Breast epithelium (tissue), 4 donors: Measurements from ENCODE around the gene RNF212. TPM values are rescaled to one million over a fixed set of nuclear protein-coding genes. Genes with fewer than 3 reads are reported as not detected.
A peak's percentile ranks its signal among the peaks of the same experiment; 100 is the strongest.

Source experiments
- DNase-seq, 2 donors: peaks; one replicate each; pipeline ENCODE4 v3.0.0-alpha.2; 2019; ENCODE audit warnings: low spot score in 2 of 2
- H3K27ac ChIP-seq, 2 donors: fragments of 200-600 bp; sonication (generic) in 1 of 2; one replicate each; pipeline ENCODE4 v1.5.1; 2016 to 2019; ENCODE audit warnings: mild to moderate bottlenecking in 1 of 2
- H3K27me3 ChIP-seq, 2 donors: fragments of 200-600 bp; sonication (generic) in 1 of 2; one replicate each; pipeline versions ENCODE4 v1.5.1 to v1.6.0; 2017 to 2019; ENCODE audit warnings: control low read depth in 1 of 2, mild to moderate bottlenecking in 1 of 2
- H3K36me3 ChIP-seq: fragments of 200-600 bp; one replicate; pipeline ENCODE4 v1.5.1; 2019
- H3K4me1 ChIP-seq, 2 donors: fragments of 200-600 bp; sonication (generic); one replicate each; pipeline ENCODE4 v1.5.1; 2016 to 2019; ENCODE audit warnings: control low read depth in 1 of 2
- H3K4me3 ChIP-seq, 3 donors: fragments of 200-600 bp; sonication (generic); 1 replicate in 2 of 3; 2 replicates in 1 of 3; pipeline ENCODE4 v1.5.1; 2016 to 2019; ENCODE audit warnings: mild to moderate bottlenecking in 3 of 3, moderate library complexity in 2 of 3
- H3K9me3 ChIP-seq, 2 donors: fragments of 200-600 bp; sonication (generic) in 1 of 2; one replicate each; pipeline ENCODE4 v1.5.1; 2016 to 2019; ENCODE audit warnings: control low read depth in 1 of 2
- POLR2A ChIP-seq: fragments of 450-650 bp; IDR thresholded peaks from one replicate; pipeline ENCODE4 v1.6.1; 2016; ENCODE audit warnings: antibody characterized with exemption, mild to moderate bottlenecking, moderate library complexity
- POLR2AphosphoS5 ChIP-seq, 3 donors: sonication (generic); formaldehyde crosslinking; IDR thresholded peaks; one replicate each; pipeline ENCODE4 v1.6.1; 2017; ENCODE audit warnings: antibody characterized with exemption in 3 of 3
- intact Hi-C: fragments of 100-400 bp; cut with DNase I; formaldehyde crosslinking; loops from one replicate; pipeline ENCODE4 v1.15.1; 2023; ENCODE audit warnings: low total_unique reads
- total RNA-seq, 3 donors: library from RNA; depleted of rRNA; stranded (reverse); fragments of >200 nt; gene quantifications; one replicate each; pipeline ENCODE4 v1.1.0, GENCODE V29; 2016
- TF ChIP-seq, protein P1 (sequence below), 3 donors: fragments of 450-650 bp; IDR thresholded peaks; one replicate each; pipeline ENCODE4 v1.5.1; 2016 to 2017; ENCODE audit warnings: antibody characterized with exemption in 3 of 3, mild to moderate bottlenecking in 3 of 3, moderate library complexity in 3 of 3

The RNF212 gene
- total RNA-seq, 3 donors from 2014 or later, result 5.1 to 15.7 (median 6.4) TPM

DNA sequence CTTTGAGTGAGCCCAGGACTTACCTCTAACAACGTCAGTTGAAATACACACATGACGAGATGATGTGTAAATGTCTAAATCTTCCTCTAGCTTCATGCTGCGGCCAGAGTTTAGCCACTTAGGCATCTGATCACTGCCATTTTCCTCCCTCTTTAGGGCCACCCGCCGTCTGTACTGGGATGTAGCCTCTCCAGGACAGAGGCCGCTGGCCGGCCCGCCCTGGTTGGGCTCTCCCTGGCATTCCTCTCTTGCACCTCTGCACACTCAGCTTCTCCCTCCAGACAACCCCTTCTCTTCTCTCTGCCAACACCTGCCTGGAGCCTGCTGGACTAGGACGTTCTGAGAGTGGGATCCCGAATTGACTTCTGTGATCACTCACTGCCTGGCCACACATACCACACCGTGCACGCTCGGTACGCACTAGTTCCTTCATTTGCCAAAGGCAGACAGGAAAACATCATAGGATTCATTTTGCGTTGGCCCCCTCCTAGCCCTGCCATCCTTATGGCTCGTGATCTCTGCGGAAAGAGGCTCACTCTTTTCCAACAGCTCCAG lies 33.6 kb downstream of the RNF212 start:
- H3K9me3 ChIP-seq, result no peaks in the 10 kb centered on the region
- no peaks in the 10 kb centered on the region for H3K4me1 ChIP-seq
- DNase-seq, result peak in 1 of 2 donors; percentile 19
- no peaks in the 10 kb centered on the region for H3K36me3 ChIP-seq
- no peak overlapping the region for H3K4me3 ChIP-seq
- TF ChIP-seq POLR2A (no peak), POLR2AphosphoS5 (IDR thresholded peaks at IDR 0.05) (no peak)
- TF ChIP-seq, protein P1, sequence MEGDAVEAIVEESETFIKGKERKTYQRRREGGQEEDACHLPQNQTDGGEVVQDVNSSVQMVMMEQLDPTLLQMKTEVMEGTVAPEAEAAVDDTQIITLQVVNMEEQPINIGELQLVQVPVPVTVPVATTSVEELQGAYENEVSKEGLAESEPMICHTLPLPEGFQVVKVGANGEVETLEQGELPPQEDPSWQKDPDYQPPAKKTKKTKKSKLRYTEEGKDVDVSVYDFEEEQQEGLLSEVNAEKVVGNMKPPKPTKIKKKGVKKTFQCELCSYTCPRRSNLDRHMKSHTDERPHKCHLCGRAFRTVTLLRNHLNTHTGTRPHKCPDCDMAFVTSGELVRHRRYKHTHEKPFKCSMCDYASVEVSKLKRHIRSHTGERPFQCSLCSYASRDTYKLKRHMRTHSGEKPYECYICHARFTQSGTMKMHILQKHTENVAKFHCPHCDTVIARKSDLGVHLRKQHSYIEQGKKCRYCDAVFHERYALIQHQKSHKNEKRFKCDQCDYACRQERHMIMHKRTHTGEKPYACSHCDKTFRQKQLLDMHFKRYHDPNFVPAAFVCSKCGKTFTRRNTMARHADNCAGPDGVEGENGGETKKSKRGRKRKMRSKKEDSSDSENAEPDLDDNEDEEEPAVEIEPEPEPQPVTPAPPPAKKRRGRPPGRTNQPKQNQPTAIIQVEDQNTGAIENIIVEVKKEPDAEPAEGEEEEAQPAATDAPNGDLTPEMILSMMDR (IDR thresholded peaks at IDR 0.05), result no peak
- no peak overlapping the region for H3K27ac ChIP-seq
- intact Hi-C loops, result no loop called here
- H3K27me3 ChIP-seq, result no peaks in the 10 kb centered on the region

GRCh38 chr4:1078490-1078889 lies 34.9 kb downstream of the RNF212 start:
- no peaks in the 10 kb centered on the region for H3K36me3 ChIP-seq
- intact Hi-C loops, result no loop called here
- TF ChIP-seq, protein P1 (IDR thresholded peaks at IDR 0.05), result no peak
- TF ChIP-seq POLR2AphosphoS5 (IDR thresholded peaks at IDR 0.05) (no peak), POLR2A (no peak)
- H3K9me3 ChIP-seq, result no peaks in the 10 kb centered on the region
- no peak overlapping the region for H3K27ac ChIP-seq
- DNase-seq, result peak in 1 of 2 donors; percentile 22
- H3K4me3 ChIP-seq, result no peak overlapping the region
- no peaks in the 10 kb centered on the region for H3K4me1 ChIP-seq
- no peaks in the 10 kb centered on the region for H3K27me3 ChIP-seq

DNA sequence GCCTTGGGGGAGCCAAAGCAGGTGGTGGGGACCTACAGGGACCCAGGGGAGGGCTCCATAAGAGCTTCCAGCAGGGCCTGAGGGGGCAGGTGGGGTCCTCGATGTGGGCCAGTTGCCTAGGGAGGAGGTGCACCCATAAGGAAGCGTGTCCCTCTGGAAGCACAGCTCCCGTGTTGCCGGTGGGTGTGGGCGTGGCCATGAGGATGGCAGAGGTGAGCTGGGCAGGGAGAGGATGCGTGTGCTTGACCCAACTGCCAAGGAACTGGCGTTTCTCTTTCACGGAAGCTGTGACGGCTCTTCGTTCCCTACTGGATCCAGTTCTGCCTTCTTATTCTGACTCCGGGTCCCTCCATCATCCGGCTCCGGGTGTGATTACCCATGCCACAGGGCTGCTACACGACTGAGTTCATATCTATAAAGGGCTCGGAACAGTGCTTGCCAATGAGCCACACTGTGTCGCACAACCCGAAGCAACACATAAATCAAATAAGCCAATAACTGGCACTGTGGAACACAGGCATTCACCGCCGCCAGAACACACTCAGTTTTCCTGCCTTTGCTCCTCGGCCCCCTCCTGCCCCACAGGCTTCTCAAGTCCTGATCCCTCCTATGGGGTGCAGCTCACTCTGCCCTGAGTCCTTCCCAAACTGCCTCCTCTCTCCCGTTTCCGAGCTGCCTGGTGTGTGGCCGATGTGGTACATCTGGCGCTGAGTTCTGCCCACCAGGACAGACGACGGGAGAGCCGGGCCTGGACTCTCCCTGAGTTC lies 35.5 kb downstream of the RNF212 start:
- DNase-seq, result peak in 1 of 2 donors; percentile 41
- no peaks in the 10 kb centered on the region for H3K36me3 ChIP-seq
- TF ChIP-seq, protein P1 (IDR thresholded peaks at IDR 0.05), result no peak
- no peak for TF ChIP-seq POLR2A
- TF ChIP-seq POLR2AphosphoS5 (IDR thresholded peaks at IDR 0.05), result no peak
- no peaks in the 10 kb centered on the region for H3K9me3 ChIP-seq
- H3K27me3 ChIP-seq, result no peaks in the 10 kb centered on the region
- intact Hi-C loops, result no loop called here
- H3K4me3 ChIP-seq, result no peak overlapping the region
- H3K4me1 ChIP-seq, result no peaks in the 10 kb centered on the region
- no peak overlapping the region for H3K27ac ChIP-seq

GRCh38 chr4:1075809-1076699 lies 37.3 kb downstream of the RNF212 start:
- no peak for DNase-seq
- Histone ChIP-seq H3K9me3 (no peaks in the 10 kb centered on the region), H3K4me1 (no peaks in the 10 kb centered on the region), H3K36me3 (no peaks in the 10 kb centered on the region), H3K4me3 (no peak overlapping the region), H3K27ac (no peak overlapping the region), H3K27me3 (no peaks in the 10 kb centered on the region)
- intact Hi-C loops, result no loop called here
- TF ChIP-seq POLR2AphosphoS5 (IDR thresholded peaks at IDR 0.05), result no peak
- TF ChIP-seq, protein P1 (IDR thresholded peaks at IDR 0.05), result no peak
- TF ChIP-seq POLR2A, result no peak
